ENCODE results near the gene APLNR.

DNA sequence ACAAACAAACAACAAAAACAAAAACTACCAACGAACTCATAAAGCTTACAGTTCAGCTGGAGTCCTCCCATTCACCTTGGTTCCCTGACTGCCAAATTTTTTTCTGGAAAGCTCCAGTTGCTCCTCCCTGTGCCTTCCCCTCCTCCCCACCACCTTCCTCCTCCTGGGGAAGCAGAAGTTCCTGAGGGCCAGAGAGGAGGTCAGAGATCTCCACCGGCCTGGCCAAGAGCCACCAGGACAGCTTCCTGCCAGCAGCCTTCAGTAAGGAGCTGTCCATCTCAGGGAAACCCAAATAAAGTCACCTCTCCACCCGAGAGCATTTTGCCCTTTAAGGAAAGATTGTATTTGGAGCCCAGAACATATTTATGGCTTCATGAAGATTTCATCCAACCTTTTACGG lies 20.0 kb downstream of the APLNR start:
- no peak for TF ChIP-seq SIN3A (conservative IDR thresholded peaks at IDR 0.05 in 1 of 2, IDR thresholded peaks at IDR 0.05 in 1 of 2; ENCODE audit: low read depth in 1 of 2, low read length in 2 of 2)
- TF ChIP-seq EP300 (IDR thresholded peaks at IDR 0.05; ENCODE audit: borderline replicate concordance in 1 of 2, low read depth in 2 of 2, low read length in 2 of 2): no peak
- no peak for TF ChIP-seq FOSL1 (IDR thresholded peaks at IDR 0.05; ENCODE audit: insufficient read depth, low read depth, low read length)
- TF ChIP-seq MAFK (IDR thresholded peaks at IDR 0.05; ENCODE audit: low read depth, low read length): no peak
- TF ChIP-seq BRCA1 (IDR thresholded peaks at IDR 0.05; ENCODE audit: low read depth, low read length): no peak
